Activated naive CD4-positive, alpha-beta T cell treated with anti-CD3 and anti-CD28 coated beads, Interleukin-2, amount 50 U/mL, for 72 hours (primary cell): ENCODE data around the gene TMBIM1. TPM values are rescaled to one million over a fixed set of nuclear protein-coding genes. Genes with fewer than 3 reads are reported as not detected.

Experiments
- ATAC-seq, 2 donors: fragments of 150-1000 bp; cut with Tn5 transposase; 2 replicates each; pipeline ENCODE4 v1.10.0; 2021; ENCODE audit warnings: mild to moderate bottlenecking in 2 of 2, moderate library complexity in 2 of 2
- DNase-seq, 2 donors: peaks; one replicate each; pipeline ENCODE4 v3.0.0; 2021 to 2022; ENCODE audit warnings: low spot score in 2 of 2
- H3K27ac Mint-ChIP-seq, 2 donors: one replicate each; pipeline ENCODE4 v1.8.0; 2022; ENCODE audit warnings: mild to moderate bottlenecking in 2 of 2, mixed read lengths in 2 of 2
- H3K36me3 Mint-ChIP-seq, 2 donors: one replicate each; pipeline ENCODE4 v1.8.0; 2022; ENCODE audit warnings: mixed read lengths in 2 of 2
- H3K9me3 Mint-ChIP-seq, 2 donors: one replicate each; pipeline ENCODE4 v1.8.0; 2022; ENCODE audit warnings: mixed read lengths in 2 of 2
- total RNA-seq, 2 donors: library from RNA; stranded (reverse); gene quantifications; one replicate each; pipeline ENCODE4 v1.2.3, GENCODE V29; 2022

Gene TMBIM1
- total RNA-seq, 2 donors from 2014 or later = 46.1 to 47.5 TPM

DNA sequence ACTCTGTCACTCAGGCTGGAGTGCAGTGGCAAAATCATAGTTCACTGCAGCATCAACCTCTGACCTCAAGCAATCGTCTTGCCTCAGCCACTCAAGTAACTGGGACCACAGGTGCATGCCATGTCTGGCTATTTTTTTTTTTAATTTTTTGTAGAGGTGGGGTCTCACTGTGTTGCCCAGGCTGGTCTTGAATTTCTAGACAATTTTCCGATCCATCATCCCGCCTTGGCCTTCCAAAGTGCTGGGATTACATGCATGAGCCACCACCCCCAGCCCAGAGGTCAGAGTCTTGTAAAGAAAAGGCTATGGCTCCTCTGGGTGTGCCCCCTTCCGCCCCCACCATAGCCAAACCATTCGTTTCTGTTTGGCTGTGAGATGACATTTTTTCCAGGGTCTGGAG is 13.1 kb upstream of the TMBIM1 start:
- Mint-ChIP-seq H3K27ac (no peak overlapping the region), H3K9me3 (no peaks in the 10 kb centered on the region), H3K36me3 (no peaks in the 10 kb centered on the region)
- DNase-seq = no peak
- no peak for ATAC-seq

DNA sequence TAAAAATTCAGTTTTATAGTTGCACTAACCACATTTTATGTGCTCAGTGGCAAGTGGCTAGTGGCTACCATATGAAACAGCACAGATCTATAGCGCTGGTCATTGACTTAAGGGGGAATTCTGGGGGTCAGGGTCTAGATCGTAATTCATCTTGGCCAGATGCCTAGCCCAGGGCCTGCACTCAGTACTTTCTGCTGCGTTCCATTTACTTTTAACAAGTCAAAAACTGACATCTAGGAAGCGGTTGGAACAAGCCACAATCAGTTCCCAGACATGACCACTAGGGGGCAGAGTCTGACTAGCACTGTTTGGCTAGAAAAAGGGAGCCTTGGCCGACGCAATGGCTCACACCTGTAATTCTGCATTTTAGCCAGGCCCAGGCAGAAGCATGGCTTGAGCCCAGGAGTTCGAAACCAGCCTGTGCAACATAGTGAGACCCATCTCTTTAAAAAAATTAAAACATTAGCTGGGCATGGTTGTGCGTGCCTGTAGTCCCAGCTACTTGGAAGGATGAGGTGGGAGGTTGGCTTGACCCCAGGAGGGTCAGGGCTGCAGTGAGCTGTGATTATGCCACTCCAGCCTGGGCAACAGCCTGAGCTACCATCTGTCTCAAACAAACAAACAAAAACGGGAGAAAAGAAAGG is 9.0 kb upstream of the TMBIM1 start:
- H3K36me3 Mint-ChIP-seq = no peaks in the 10 kb centered on the region
- peak overlapping the region in 1 of 2 donors; percentile 48 for H3K27ac Mint-ChIP-seq
- ATAC-seq (peak; percentile 88 to 94), DNase-seq (peak; percentile 80 to 90)
- no peaks in the 10 kb centered on the region for H3K9me3 Mint-ChIP-seq

DNA sequence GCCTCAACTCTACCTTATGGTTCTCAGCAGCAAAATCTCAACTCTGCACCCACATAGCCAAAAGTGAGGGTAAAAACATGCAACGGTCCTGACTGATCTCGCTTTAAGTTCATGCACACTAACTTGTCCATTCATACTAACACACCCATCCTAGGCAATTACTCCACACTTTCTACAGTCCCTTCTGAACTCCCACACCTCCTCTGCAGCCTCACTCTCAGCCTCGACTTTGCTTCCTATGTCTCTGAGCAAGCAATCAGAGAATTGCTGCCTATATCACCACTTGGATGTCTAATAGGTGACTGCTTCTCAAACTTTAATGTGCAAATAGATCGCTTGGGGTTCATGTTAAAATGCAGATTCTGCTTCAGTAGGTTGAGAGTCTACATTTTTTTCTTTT is 7.8 kb upstream of the TMBIM1 start:
- H3K27ac Mint-ChIP-seq = no peak overlapping the region
- no peaks in the 10 kb centered on the region for H3K36me3 Mint-ChIP-seq
- H3K9me3 Mint-ChIP-seq = no peaks in the 10 kb centered on the region
- ATAC-seq = no peak
- no peak for DNase-seq

DNA sequence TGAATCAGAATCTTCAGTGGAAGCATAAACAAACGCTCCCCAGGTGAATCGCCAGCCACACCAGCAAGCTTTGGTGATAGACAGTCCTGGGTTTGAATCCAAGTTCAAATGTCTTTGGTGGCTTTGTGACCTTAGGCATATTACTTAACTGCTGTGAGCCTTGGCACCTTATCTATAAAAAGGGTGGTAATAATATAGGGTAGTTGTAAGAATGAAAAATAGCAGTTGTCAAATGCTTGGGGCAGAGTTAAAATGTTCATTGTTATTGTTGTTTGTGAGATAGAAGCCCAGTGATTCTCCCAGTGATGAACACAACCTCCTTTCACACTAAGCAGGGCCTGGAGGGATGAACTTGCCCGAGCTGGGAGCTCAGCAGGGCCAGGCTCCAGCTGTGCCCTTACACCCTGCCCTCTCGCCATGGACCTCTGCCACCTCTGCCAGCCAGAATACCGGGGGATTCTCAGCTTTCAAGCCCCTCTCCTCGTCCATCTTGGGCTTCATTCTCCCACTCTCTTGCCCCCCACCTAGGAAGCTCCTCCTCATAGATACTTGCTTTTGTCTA is 6.1 kb upstream of the TMBIM1 start:
- no peak for ATAC-seq
- H3K36me3 Mint-ChIP-seq = no peaks in the 10 kb centered on the region
- H3K27ac Mint-ChIP-seq = no peak overlapping the region
- no peaks in the 10 kb centered on the region for H3K9me3 Mint-ChIP-seq
- no peak for DNase-seq

DNA sequence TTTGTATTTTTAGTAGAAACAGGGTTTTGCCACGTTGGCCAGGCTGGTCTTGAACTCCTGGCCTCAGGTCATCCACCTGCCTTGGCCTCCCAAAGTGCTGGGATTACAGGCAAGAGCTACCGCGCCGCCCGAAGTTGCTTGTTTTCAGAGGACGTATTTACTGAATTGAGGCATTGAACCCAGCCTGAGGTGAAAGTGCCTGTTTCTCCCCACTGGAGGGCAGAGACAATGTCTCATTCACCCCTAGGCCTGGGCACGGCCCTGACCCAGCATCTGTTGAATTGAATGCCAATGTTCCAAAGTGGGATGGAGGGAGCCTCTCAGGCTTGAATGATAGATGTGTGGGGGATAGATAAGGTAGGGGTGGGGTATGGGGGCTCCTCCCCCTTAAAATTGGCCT is 4.5 kb upstream of the TMBIM1 start:
- H3K27ac Mint-ChIP-seq = no peak overlapping the region
- no peak for ATAC-seq
- H3K9me3 Mint-ChIP-seq = no peaks in the 10 kb centered on the region
- no peaks in the 10 kb centered on the region for H3K36me3 Mint-ChIP-seq
- DNase-seq = no peak

DNA sequence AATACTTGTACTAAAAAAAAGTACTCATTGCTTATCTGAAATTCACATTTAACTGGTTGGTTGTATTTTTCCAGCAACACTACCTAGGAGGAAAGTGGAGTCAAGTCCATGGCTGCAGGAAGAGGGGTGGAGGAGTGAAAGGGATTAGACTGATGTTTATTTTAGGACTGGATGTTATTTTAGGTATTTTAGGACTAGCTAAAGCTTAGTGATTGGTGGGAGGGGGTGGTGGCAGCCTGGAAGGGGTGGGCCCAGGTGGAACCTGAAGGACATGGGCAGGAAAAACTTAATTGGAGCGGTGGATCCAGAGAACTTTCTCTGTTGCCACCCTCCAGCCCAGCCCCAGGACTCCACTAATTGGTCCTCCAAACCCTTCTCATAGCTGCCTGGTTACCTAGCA is 3.9 kb upstream of the TMBIM1 start:
- Mint-ChIP-seq H3K27ac (no peak overlapping the region), H3K36me3 (no peaks in the 10 kb centered on the region), H3K9me3 (no peaks in the 10 kb centered on the region)
- ATAC-seq (no peak), DNase-seq (no peak)

DNA sequence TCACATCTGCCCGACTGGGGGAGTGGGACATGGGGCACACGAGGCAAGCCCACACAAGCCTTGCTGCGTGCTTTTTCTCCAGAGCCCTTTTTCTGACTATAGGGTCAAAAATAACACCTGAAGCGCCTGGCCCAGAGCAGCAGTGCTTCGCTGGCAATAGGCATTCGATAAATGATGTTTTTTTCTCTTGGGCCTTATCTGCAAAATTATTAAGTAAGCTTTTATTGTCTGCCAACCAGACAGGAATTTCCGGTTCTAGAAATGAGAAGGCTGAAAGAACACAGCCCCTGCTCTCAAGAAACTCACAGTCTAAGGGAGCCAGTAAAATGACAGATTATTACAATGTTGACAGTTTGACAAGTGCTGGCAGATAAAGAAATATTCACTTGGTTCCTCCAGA is 2.7 kb upstream of the TMBIM1 start:
- no peak overlapping the region for H3K27ac Mint-ChIP-seq
- DNase-seq (no peak), ATAC-seq (no peak)
- H3K36me3 Mint-ChIP-seq = no peaks in the 10 kb centered on the region
- no peaks in the 10 kb centered on the region for H3K9me3 Mint-ChIP-seq

DNA sequence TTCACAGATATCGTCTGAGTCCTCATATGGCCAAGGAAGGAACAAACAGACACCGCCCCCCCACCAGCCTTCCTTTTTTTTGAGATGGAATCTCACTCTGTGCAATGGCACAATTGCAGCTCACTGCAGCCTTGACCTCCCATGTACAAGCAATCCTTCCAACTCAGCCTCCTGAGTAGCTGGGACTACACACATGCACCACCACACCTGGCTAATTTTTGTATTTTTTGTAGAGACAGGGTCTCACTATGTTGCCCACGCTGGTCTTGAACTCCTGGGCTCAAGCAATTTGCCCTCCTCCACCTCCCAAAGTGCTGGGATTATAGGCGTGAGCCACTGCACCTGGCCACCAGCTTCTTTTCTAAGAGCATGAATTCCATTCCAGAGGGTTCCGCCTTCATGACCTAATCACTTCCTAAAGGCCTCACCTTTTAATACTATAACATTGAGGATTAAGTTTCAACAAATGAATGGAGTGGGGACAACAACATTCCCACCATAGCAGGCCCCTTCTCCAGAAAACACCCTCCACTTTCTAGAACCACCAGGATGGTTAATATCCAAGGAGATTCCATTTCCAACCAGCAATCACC is 2.2 kb upstream of the TMBIM1 start:
- no peaks in the 10 kb centered on the region for H3K9me3 Mint-ChIP-seq
- no peaks in the 10 kb centered on the region for H3K36me3 Mint-ChIP-seq
- ATAC-seq = no peak
- no peak for DNase-seq
- no peak overlapping the region for H3K27ac Mint-ChIP-seq

DNA sequence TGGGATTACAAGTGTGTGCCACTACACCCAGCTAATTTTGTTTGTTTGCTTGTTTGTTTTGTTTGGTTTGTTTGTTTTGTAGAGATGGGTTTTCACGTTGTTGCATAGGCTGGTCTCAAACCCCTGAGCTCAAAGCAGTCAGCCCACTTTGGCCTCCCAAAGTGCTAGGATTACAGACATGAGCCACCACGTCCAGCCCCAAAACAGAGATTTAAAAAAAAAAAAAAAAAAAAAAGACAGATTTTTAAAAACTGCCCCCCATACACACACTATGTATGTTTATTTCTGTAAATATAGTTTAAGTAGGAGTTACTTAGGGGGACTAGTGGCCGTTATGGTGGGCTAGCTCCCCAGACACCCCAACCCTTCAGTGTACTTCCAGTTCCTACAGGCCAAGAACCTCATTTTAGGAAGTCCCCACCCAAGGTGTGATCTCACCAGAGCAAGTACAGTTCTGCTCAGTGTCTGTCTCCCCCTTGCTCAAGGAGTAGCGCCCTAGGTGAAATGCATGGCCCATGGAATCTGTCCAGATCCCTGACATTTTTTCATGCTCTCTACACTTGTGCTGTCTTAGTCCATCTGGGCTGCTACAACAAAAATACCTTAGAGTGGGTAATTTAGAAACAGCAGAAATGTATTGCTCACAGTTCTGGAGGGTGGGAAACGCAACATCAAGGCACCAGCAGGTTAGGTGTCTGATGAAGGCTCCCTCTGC is 1.6 kb upstream of the TMBIM1 start:
- DNase-seq (no peak), ATAC-seq (no peak)
- H3K9me3 Mint-ChIP-seq = no peaks in the 10 kb centered on the region
- H3K27ac Mint-ChIP-seq = no peak overlapping the region
- no peaks in the 10 kb centered on the region for H3K36me3 Mint-ChIP-seq

DNA sequence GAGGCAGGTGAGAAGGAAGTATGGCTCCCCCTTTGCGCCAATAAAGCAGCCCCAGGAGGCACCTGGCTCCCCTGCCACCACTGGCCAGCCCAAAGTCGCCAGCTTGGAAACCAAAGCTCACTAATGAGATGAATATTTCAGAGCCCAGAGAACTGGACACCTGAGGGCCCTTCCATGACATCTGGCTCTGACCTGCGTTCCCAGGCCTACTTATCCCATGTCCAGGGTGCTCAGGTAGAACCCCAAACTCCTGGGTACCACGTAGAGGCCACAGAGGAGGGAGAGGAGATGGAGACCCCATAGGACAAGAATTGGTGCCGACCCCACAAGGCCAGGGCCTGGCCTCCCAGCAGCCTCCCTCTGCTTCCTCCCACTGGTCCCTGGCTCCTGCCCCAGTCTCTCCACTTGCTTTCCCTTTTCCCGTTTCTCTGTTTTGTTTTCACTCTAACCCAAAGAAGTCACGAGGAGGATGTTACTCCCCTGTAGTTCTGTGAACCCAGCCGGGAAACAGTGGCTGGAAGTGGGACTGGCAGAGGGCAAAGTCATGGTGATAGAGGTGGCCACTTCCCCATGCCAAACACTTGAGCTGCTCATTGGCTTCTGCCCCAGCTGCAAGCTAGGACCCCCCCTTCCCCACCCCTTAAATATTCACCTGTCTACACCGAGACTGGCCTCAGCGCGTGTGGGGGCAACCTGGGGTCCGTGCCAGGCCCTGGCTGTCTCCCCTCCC is 820 bp downstream of the TMBIM1 start:
- DNase-seq (no peak), ATAC-seq (peak; percentile 0 to 1)
- Mint-ChIP-seq H3K9me3 (no peaks in the 10 kb centered on the region), H3K27ac (peak overlapping the region; percentile 92 to 93), H3K36me3 (no peaks in the 10 kb centered on the region)

DNA sequence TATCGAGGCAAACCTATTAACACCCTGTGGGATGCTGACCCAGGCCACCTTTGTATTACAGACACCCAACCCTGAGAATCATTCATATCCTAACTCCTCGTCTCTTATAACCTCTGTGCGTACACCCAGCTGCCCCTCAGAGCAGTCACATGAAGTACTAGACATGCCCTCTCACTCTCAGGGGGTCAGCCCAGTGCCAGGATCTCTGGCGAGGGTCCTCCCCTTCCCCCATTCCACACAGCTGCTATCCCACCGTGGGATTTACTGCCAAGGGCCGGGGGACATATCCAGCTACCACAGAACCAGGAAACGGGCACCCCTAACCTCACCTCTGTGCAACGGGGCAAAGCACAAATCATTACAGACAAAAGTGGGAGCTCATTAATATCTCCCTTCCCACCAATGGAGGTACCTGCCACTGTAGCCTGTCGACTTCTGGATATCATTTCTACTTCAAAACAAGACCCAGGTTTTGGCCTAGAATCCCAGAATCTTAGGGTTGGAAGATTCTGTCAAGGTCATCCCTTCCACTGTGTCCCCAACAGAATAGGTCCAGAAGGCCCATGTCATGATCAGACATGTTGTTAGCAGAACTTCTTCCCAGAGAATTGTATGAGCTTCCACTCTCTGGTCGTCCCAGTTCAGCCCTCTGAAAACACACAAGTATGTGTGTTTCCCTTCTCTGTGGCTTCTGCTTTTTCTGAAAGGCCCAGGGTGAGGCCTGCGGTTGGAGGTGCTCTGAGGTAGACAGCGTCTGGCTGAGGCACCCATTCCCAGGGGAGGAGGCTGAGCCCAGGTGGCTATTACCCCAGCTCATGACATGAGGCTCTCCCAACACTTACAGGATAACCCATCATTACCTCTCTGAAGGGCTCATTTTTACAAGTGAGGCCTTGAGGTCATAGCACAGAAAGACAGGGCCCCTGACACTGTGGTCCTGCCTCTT is 1.7 kb downstream of the TMBIM1 start:
- no peaks in the 10 kb centered on the region for H3K36me3 Mint-ChIP-seq
- H3K27ac Mint-ChIP-seq = peak overlapping the region; percentile 92 to 93
- DNase-seq = peak in 1 of 2 donors; percentile 37
- peak in 1 of 2 donors; percentile 11 for ATAC-seq
- H3K9me3 Mint-ChIP-seq = no peaks in the 10 kb centered on the region

DNA sequence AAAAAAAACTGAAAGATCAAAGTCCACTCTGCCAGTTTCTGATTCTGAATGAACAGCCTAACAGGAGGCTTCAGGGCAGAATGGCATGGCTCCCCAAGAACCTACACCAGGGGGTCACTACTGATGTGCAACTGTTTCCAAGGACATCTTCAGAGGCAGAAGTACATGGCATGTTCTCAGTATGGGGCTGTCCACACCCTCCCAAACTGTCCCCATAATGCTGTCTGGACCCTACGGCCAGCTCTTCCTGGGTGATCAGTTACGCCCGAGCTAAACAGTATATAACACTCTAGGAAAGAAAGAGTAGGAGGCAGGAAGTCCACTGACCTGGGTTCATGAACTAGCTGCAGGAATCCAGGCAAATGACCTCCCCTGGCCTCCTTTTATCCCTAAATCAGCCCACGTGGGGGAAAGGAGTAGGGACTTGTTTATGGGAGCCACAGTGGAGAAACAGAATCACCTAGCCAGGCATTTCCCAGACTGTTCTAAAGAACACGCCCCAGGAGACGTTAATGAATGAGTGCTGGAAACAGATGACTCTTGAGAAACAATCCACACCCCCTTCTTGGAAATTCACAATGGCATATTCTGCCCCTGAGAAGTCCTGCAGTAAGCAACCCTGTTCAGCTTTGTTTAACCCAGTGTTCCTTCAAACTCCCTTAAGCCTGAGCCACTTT is 2.5 kb downstream of the TMBIM1 start:
- Mint-ChIP-seq H3K36me3 (no peaks in the 10 kb centered on the region), H3K27ac (peak overlapping the region; percentile 92 to 93), H3K9me3 (no peaks in the 10 kb centered on the region)
- ATAC-seq = no peak
- DNase-seq = no peak

DNA sequence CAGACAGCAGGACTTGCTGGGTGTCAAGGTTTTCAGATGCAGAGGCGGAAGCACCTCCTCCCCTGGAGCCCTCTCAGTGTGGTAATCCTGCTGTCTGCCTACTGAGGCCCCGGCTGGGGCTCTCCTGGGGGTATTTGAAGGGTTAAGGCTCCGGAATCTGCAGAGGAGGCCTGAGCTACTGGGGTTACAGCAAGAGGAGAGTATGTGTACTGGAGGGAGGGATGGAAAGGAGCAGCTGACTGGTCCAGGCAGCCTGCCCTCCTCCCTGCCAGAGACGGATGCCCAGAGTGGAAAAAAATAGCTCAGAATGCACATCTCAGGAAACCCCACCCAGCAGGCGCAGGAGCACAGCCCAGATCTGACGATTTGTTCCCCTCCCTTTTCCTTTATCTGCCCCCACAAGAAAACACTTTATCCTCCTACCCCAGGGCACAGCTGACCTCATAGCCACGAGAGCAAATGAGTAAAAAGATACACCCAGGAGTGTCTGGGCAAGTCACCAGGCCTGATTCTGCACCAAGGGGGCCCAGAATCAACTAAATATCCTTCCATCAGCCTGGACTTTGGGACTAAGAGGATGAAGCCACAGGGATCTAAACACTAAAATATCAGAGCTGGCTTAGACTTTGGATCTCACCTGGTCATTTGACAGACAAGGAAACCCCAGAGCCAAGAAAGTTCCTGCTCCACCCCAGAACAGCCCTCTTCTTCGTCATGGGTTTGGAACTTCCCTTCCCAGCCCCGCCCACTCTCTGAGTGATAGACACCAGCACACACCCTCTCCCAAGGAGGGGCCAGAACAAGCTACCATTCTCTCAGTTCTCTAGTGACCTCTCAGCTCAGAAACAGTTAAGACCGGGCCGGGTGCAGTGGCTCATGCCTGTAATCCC is 5.5 kb downstream of the TMBIM1 start:
- Mint-ChIP-seq H3K9me3 (no peaks in the 10 kb centered on the region), H3K36me3 (no peaks in the 10 kb centered on the region), H3K27ac (peak overlapping the region; percentile 96)
- peak; percentile 73 to 87 for DNase-seq
- peak; percentile 79 to 81 for ATAC-seq

DNA sequence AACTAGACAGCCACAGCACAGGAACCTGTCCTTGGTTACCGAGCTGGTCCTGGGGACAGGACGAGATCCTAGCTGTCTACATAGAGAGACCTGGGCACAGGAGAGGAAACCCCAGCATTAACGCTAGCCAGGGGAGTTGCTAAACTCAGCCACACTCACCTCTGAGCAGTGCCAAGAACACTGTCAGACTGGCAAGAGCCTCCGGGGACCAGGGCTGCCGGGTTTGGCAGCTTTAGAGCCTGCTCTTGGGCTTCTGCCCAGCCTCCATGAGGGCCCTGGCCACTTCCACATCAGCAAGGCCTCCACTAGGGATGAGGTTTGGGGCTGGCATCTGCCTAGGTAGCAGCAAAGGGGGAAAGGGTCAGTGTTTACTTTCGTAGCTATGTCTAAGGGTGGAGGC is 6.7 kb downstream of the TMBIM1 start:
- H3K36me3 Mint-ChIP-seq = no peaks in the 10 kb centered on the region
- H3K9me3 Mint-ChIP-seq = no peaks in the 10 kb centered on the region
- DNase-seq = no peak
- no peak for ATAC-seq
- H3K27ac Mint-ChIP-seq = peak overlapping the region; percentile 96
